RWPE1 (cell line): ENCODE results near the gene MEGF11.

Experiments used
- CTCF ChIA-PET: fragments of 350-600 bp; sonication (Branson Sonifier 250); formaldehyde crosslinking; extraction: SDS; loops from one replicate; lab custom pipeline; 2021; lab: Yijun Ruan, JAX
- POLR2A ChIA-PET: fragments of 400-600 bp; formaldehyde crosslinking; extraction: SDS; loops from one replicate; lab custom pipeline; 2020; ENCODE audit warnings: antibody characterized with exemption; ENCODE audit not compliant: low non-redundant PET; lab: Yijun Ruan, JAX
- DNase-seq: peaks from one replicate; pipeline ENCODE4 v3.0.0; 2012; ENCODE audit warnings: low spot score
- H3K27ac ChIP-seq: fragments of 450-650 bp; 2 replicates; pipeline ENCODE4 v1.5.1; 2017
- CTCF ChIP-seq: fragments of 450-650 bp; conservative IDR thresholded peaks from 2 replicates; pipeline ENCODE4 v1.5.1; 2017; ENCODE audit warnings: low read depth, mild to moderate bottlenecking

The MEGF11 gene

GRCh38 chr15:65963358-65963757, 290.2 kb downstream of the MEGF11 start:
- no peak for DNase-seq
- no peak overlapping the region for H3K27ac ChIP-seq
- POLR2A ChIA-PET: no interaction called here
- no peak for TF ChIP-seq CTCF
- CTCF ChIA-PET: interaction anchor here (0.6 to 1.5 kb wide), 2 partner anchors 42 to 272 kb away, joined by 3 to 4 read pairs; no protein-coding TSS in a partner anchor

GRCh38 chr15:65962187-65962586, 291.4 kb downstream of the MEGF11 start:
- CTCF ChIA-PET: interaction anchor here (0.6 to 1.5 kb wide), 5 partner anchors 41 to 389 kb away, joined by 3 to 7 read pairs (median 3); no protein-coding TSS in a partner anchor
- POLR2A ChIA-PET: no interaction called here
- no peak for TF ChIP-seq CTCF
- DNase-seq: peak; percentile 54
- no peak overlapping the region for H3K27ac ChIP-seq

- ChIA-PET POLR2A (no interaction called here), CTCF (no interaction called here)
- DNase-seq: no peak
- no peak overlapping the region for H3K27ac ChIP-seq
- TF ChIP-seq CTCF: no peak
These were observed 293.0 kb downstream of the MEGF11 start for GRCh38 chr15:65960586-65960985.

- CTCF ChIA-PET: interaction anchor here (0.7 kb wide), 2 partner anchors 271 to 1783 kb away, joined by 3 to 4 read pairs; no protein-coding TSS in a partner anchor
These were observed 294.7 kb downstream of the MEGF11 start for GRCh38 chr15:65958835-65959234.

GRCh38 chr15:65957451-65957850, 296.1 kb downstream of the MEGF11 start:
- no peak for TF ChIP-seq CTCF
- ChIA-PET CTCF (interaction anchor here (0.5 kb wide), 1 partner anchor 23 kb away, joined by 4 read pairs; no protein-coding TSS in a partner anchor), POLR2A (no interaction called here)
- no peak overlapping the region for H3K27ac ChIP-seq
- no peak for DNase-seq

More at GRCh38 chr15:65958835-65959234, 294.7 kb downstream of the MEGF11 start:
- POLR2A ChIA-PET: no interaction called here
- no peak for TF ChIP-seq CTCF
- no peak for DNase-seq
- H3K27ac ChIP-seq: no peak overlapping the region

GRCh38 chr15:65956899-65957298, 296.7 kb downstream of the MEGF11 start:
- TF ChIP-seq CTCF: no peak
- H3K27ac ChIP-seq: no peak overlapping the region
- ChIA-PET POLR2A (no interaction called here), CTCF (no interaction called here)
- no peak for DNase-seq
